Measurements from ENCODE around the gene KRT85.

Gene KRT85

GRCh38 chr12:52353766-52354165, 13.5 kb downstream of the KRT85 start:
- Mint-ChIP-seq H3K9me3 (no peaks in the 10 kb centered on the region), H3K27ac (no peak overlapping the region), H3K27me3 (ENCODE audit: low read depth, poor library complexity) (peaks cover 30% of the 10 kb centered on the region), H3K4me3 (no peak overlapping the region), H3K4me1 (no peaks in the 10 kb centered on the region), H3K36me3 (ENCODE audit: low read depth) (no peaks in the 10 kb centered on the region)
- TF ChIP-seq CTCF (IDR thresholded peaks at IDR 0.05), result no peak
- DNase-seq, result no peak

- H3K27me3 Mint-ChIP-seq (ENCODE audit: low read depth, poor library complexity), result peaks cover 30% of the 10 kb centered on the region
- no peaks in the 10 kb centered on the region for H3K4me1 Mint-ChIP-seq
- no peak for DNase-seq
- H3K27ac Mint-ChIP-seq, result no peak overlapping the region
- H3K36me3 Mint-ChIP-seq (ENCODE audit: low read depth), result no peaks in the 10 kb centered on the region
- H3K9me3 Mint-ChIP-seq, result no peaks in the 10 kb centered on the region
- no peak for TF ChIP-seq CTCF (IDR thresholded peaks at IDR 0.05)
- H3K4me3 Mint-ChIP-seq, result no peak overlapping the region
Measured at GRCh38 chr12:52352951-52353350, 14.3 kb downstream of the KRT85 start.

GRCh38 chr12:52351196-52352059, 15.9 kb downstream of the KRT85 start:
- Mint-ChIP-seq H3K4me3 (no peak overlapping the region), H3K27ac (no peak overlapping the region), H3K4me1 (peaks cover 4% of the 10 kb centered on the region), H3K36me3 (ENCODE audit: low read depth) (no peaks in the 10 kb centered on the region), H3K9me3 (no peaks in the 10 kb centered on the region), H3K27me3 (ENCODE audit: low read depth, poor library complexity) (peaks cover 28% of the 10 kb centered on the region)
- no peak for DNase-seq
- no peak for TF ChIP-seq CTCF (IDR thresholded peaks at IDR 0.05)

- no peak for TF ChIP-seq CTCF (IDR thresholded peaks at IDR 0.05)
- H3K9me3 Mint-ChIP-seq, result no peaks in the 10 kb centered on the region
- H3K27ac Mint-ChIP-seq, result no peak overlapping the region
- no peak overlapping the region for H3K4me3 Mint-ChIP-seq
- no peaks in the 10 kb centered on the region for H3K36me3 Mint-ChIP-seq (ENCODE audit: low read depth)
- peaks cover 4% of the 10 kb centered on the region for H3K4me1 Mint-ChIP-seq
- no peak for DNase-seq
- H3K27me3 Mint-ChIP-seq (ENCODE audit: low read depth, poor library complexity), result peaks cover 28% of the 10 kb centered on the region
Measured at GRCh38 chr12:52350786-52351185, 16.5 kb downstream of the KRT85 start.

- no peak overlapping the region for H3K4me3 Mint-ChIP-seq
- H3K9me3 Mint-ChIP-seq, result no peaks in the 10 kb centered on the region
- TF ChIP-seq CTCF (IDR thresholded peaks at IDR 0.05), result no peak
- H3K27ac Mint-ChIP-seq, result no peak overlapping the region
- no peak for DNase-seq
- no peaks in the 10 kb centered on the region for H3K36me3 Mint-ChIP-seq (ENCODE audit: low read depth)
- H3K27me3 Mint-ChIP-seq (ENCODE audit: low read depth, poor library complexity), result peaks cover 27% of the 10 kb centered on the region
- peaks cover 4% of the 10 kb centered on the region for H3K4me1 Mint-ChIP-seq
Measured at GRCh38 chr12:52350021-52350620, 17.2 kb downstream of the KRT85 start.
